SK-N-SH treated with all-trans-retinoic acid at 6 μM for 48 hours (cell line): ENCODE measurements around the gene PMFBP1.

ENCODE experiments used
- ATAC-seq: fragments of 200-7000 bp; cut with Tn5 transposase; 3 replicates; pipeline ENCODE4 v1.9.1; 2020; ENCODE audit warnings: mild to moderate bottlenecking, moderate library complexity
- ARNTL ChIP-seq: fragments of 450-650 bp; formaldehyde crosslinking; IDR thresholded peaks from 2 replicates; pipeline ENCODE4 v1.5.0; 2020; ENCODE audit warnings: low read depth, mild to moderate bottlenecking, moderate library complexity, borderline replicate concordance
- BACH2 ChIP-seq: fragments of 250-450 bp; sonication (Bioruptor Pico); IDR thresholded peaks from 2 replicates; pipeline ENCODE4 v1.9.0; 2021; ENCODE audit warnings: mild to moderate bottlenecking, borderline replicate concordance
- CREB5 ChIP-seq: fragments of 250-450 bp; sonication (Bioruptor Pico); IDR thresholded peaks from 2 replicates; pipeline ENCODE4 v1.5.1; 2020; ENCODE audit warnings: low read depth, mild to moderate bottlenecking, moderate library complexity
- ESRRG ChIP-seq: fragments of 250-450 bp; sonication (Bioruptor Pico); IDR thresholded peaks from 2 replicates; pipeline ENCODE4 v1.6.1; 2021; ENCODE audit warnings: mild to moderate bottlenecking
- ISL1 ChIP-seq: fragments of 250-450 bp; sonication (Bioruptor Pico); IDR thresholded peaks from 2 replicates; pipeline ENCODE4 v2.1.2; 2022; ENCODE audit warnings: mild to moderate bottlenecking, moderate library complexity
- OSR1 ChIP-seq: fragments of 250-450 bp; sonication (Bioruptor Pico); IDR thresholded peaks from 2 replicates; pipeline ENCODE4 v1.8.0; 2022; ENCODE audit warnings: moderate library complexity, mild to moderate bottlenecking, inconsistent platforms
- PPARA ChIP-seq: fragments of 250-450 bp; sonication (Bioruptor Pico); IDR thresholded peaks from 2 replicates; pipeline ENCODE4 v1.5.0; 2020; ENCODE audit warnings: mild to moderate bottlenecking, borderline replicate concordance
- RARB ChIP-seq: fragments of 250-450 bp; sonication (Bioruptor Pico); IDR thresholded peaks from 2 replicates; pipeline ENCODE4 v1.8.0; 2021; ENCODE audit warnings: mild to moderate bottlenecking, moderate library complexity
- TCF4 ChIP-seq: fragments of 250-450 bp; sonication (Bioruptor Pico); IDR thresholded peaks from 2 replicates; pipeline ENCODE4 v1.8.0; 2021; ENCODE audit warnings: mild to moderate bottlenecking, moderate library complexity, borderline replicate concordance
- ZC3H10 ChIP-seq: fragments of 250-450 bp; sonication (Bioruptor Pico); IDR thresholded peaks from 2 replicates; pipeline ENCODE4 v1.5.1; 2021; ENCODE audit warnings: mild to moderate bottlenecking, moderate library complexity
- ZFP3 ChIP-seq: fragments of 250-450 bp; sonication (Bioruptor Pico); IDR thresholded peaks from 2 replicates; pipeline ENCODE4 v1.5.0; 2020; ENCODE audit warnings: mild to moderate bottlenecking, moderate library complexity
- ZFP30 ChIP-seq: fragments of 450-650 bp; formaldehyde crosslinking; IDR thresholded peaks from 2 replicates; pipeline ENCODE4 v1.5.0; 2022; ENCODE audit warnings: mild to moderate bottlenecking, moderate library complexity
- ZNF565 ChIP-seq: fragments of 450-650 bp; formaldehyde crosslinking; conservative IDR thresholded peaks from 2 replicates; pipeline ENCODE4 v1.5.0; 2020; ENCODE audit warnings: low read depth, mild to moderate bottlenecking, moderate library complexity
- ZNF8 ChIP-seq: fragments of 450-650 bp; formaldehyde crosslinking; IDR thresholded peaks from 2 replicates; pipeline ENCODE4 v1.5.0; 2020; ENCODE audit warnings: mild to moderate bottlenecking, moderate library complexity
- TF ChIP-seq, protein P1 (sequence below): fragments of 250-450 bp; sonication (Bioruptor Pico); IDR thresholded peaks from 2 replicates; pipeline ENCODE4 v1.5.0; 2020; ENCODE audit warnings: mild to moderate bottlenecking, moderate library complexity
- TF ChIP-seq, protein P2 (sequence below): fragments of 250-450 bp; sonication (Bioruptor Pico); IDR thresholded peaks from 2 replicates; pipeline ENCODE4 v1.8.0; 2020; ENCODE audit warnings: mild to moderate bottlenecking, moderate library complexity, borderline replicate concordance
- TF ChIP-seq, protein P3 (sequence below): fragments of 250-450 bp; sonication (Bioruptor Pico); IDR thresholded peaks from 2 replicates; pipeline ENCODE4 v1.8.0; 2021; ENCODE audit warnings: low read depth, mild to moderate bottlenecking, moderate library complexity, borderline replicate concordance
- TF ChIP-seq, protein P4 (sequence below): fragments of 250-450 bp; sonication (Bioruptor Pico); IDR thresholded peaks from 2 replicates; pipeline ENCODE4 v1.5.1; 2021; ENCODE audit warnings: mild to moderate bottlenecking, moderate library complexity

The PMFBP1 gene

DNA sequence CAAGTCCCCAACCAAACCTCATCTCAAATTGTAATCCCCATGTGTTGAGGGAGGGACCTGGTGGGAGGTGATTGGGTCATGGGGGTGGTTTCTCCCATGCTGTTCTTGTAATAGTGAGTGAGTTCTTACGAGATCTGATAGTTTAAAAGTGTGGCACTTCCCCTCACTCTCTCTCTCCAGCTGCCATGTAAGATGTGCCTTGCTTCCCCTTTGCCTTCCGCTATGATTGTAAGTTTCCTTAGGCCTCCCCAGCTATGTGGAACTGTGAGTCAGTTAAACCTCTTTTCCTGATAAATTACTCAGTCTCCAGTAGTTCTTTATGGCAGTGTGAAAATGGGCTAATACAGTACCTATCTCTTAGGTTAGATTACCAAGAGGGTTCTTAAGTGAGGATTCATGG lies 5.8 kb downstream of the PMFBP1 start (continued):
- TF ChIP-seq, protein P1, sequence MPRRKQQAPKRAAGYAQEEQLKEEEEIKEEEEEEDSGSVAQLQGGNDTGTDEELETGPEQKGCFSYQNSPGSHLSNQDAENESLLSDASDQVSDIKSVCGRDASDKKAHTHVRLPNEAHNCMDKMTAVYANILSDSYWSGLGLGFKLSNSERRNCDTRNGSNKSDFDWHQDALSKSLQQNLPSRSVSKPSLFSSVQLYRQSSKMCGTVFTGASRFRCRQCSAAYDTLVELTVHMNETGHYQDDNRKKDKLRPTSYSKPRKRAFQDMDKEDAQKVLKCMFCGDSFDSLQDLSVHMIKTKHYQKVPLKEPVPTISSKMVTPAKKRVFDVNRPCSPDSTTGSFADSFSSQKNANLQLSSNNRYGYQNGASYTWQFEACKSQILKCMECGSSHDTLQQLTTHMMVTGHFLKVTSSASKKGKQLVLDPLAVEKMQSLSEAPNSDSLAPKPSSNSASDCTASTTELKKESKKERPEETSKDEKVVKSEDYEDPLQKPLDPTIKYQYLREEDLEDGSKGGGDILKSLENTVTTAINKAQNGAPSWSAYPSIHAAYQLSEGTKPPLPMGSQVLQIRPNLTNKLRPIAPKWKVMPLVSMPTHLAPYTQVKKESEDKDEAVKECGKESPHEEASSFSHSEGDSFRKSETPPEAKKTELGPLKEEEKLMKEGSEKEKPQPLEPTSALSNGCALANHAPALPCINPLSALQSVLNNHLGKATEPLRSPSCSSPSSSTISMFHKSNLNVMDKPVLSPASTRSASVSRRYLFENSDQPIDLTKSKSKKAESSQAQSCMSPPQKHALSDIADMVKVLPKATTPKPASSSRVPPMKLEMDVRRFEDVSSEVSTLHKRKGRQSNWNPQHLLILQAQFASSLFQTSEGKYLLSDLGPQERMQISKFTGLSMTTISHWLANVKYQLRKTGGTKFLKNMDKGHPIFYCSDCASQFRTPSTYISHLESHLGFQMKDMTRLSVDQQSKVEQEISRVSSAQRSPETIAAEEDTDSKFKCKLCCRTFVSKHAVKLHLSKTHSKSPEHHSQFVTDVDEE, result no peak
- TF ChIP-seq ZFP3 (CRISPR knock-in tag), result no peak

GRCh38 chr16:72164691-72165090 lies 7.3 kb downstream of the PMFBP1 start:
- no peak for ATAC-seq
- TF ChIP-seq ISL1 (CRISPR knock-in tag) (no peak), ESRRG (CRISPR knock-in tag) (no peak), TCF4 (CRISPR knock-in tag) (no peak)
- TF ChIP-seq, protein P2, sequence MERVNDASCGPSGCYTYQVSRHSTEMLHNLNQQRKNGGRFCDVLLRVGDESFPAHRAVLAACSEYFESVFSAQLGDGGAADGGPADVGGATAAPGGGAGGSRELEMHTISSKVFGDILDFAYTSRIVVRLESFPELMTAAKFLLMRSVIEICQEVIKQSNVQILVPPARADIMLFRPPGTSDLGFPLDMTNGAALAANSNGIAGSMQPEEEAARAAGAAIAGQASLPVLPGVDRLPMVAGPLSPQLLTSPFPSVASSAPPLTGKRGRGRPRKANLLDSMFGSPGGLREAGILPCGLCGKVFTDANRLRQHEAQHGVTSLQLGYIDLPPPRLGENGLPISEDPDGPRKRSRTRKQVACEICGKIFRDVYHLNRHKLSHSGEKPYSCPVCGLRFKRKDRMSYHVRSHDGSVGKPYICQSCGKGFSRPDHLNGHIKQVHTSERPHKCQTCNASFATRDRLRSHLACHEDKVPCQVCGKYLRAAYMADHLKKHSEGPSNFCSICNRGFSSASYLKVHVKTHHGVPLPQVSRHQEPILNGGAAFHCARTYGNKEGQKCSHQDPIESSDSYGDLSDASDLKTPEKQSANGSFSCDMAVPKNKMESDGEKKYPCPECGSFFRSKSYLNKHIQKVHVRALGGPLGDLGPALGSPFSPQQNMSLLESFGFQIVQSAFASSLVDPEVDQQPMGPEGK (CRISPR knock-in tag), result no peak

DNA sequence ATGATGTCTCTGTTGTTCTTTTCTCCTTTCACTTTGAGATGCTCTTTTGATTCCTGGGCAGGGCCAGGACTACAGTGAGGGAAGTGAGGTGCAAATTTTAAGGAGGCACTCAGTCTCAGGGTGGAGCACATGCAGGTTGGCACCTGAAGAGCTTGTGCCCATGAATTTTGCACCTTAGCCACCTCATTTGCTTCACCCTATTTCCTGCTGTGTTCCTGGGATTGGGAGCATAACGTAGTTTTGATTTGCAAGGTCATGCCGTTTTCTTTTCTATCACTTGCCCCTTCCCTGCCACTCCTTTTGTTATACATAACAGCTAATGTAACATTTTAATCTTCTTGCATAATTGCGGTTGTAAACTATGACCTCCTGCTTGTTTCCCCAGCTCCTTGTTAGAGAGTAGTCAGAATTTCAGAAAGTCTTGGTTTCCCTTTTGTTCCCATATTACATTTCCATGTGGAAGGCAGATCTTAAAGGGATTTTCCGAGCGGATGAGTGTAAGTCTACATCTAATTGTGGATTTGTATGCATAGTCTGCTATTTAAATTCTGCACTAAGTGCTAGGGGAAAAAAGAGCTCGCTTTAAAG lies 9.8 kb downstream of the PMFBP1 start:
- ATAC-seq, result no peak
- TF ChIP-seq OSR1 (CRISPR knock-in tag), result no peak
- TF ChIP-seq CREB5 (CRISPR knock-in tag), result no peak
- TF ChIP-seq ZFP3 (CRISPR knock-in tag), result no peak
- TF ChIP-seq, protein P3, sequence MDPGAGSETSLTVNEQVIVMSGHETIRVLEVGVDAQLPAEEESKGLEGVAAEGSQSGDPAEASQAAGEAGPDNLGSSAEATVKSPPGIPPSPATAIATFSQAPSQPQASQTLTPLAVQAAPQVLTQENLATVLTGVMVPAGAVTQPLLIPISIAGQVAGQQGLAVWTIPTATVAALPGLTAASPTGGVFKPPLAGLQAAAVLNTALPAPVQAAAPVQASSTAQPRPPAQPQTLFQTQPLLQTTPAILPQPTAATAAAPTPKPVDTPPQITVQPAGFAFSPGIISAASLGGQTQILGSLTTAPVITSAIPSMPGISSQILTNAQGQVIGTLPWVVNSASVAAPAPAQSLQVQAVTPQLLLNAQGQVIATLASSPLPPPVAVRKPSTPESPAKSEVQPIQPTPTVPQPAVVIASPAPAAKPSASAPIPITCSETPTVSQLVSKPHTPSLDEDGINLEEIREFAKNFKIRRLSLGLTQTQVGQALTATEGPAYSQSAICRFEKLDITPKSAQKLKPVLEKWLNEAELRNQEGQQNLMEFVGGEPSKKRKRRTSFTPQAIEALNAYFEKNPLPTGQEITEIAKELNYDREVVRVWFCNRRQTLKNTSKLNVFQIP (CRISPR knock-in tag), result no peak
- TF ChIP-seq ARNTL (CRISPR knock-in tag), result no peak
- no peak for TF ChIP-seq ZNF8 (CRISPR knock-in tag)
- no peak for TF ChIP-seq BACH2 (CRISPR knock-in tag)
- TF ChIP-seq RARB, result no peak
- no peak for TF ChIP-seq PPARA (CRISPR knock-in tag)
- TF ChIP-seq, protein P4, sequence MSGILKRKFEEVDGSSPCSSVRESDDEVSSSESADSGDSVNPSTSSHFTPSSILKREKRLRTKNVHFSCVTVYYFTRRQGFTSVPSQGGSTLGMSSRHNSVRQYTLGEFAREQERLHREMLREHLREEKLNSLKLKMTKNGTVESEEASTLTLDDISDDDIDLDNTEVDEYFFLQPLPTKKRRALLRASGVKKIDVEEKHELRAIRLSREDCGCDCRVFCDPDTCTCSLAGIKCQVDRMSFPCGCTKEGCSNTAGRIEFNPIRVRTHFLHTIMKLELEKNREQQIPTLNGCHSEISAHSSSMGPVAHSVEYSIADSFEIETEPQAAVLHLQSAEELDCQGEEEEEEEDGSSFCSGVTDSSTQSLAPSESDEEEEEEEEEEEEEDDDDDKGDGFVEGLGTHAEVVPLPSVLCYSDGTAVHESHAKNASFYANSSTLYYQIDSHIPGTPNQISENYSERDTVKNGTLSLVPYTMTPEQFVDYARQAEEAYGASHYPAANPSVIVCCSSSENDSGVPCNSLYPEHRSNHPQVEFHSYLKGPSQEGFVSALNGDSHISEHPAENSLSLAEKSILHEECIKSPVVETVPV (CRISPR knock-in tag), result no peak
- no peak for TF ChIP-seq ZFP30 (CRISPR knock-in tag)
- TF ChIP-seq ZNF565 (CRISPR knock-in tag), result no peak
- TF ChIP-seq, protein P2 (CRISPR knock-in tag), result no peak
- no peak for TF ChIP-seq ZC3H10 (CRISPR knock-in tag)
- TF ChIP-seq, all 23 proteins: peak for 0
